GM23248 (cell line): Measurements from ENCODE around the gene CAMK2D.

Experiments
- EZH2 ChIP-seq: fragments of 200-600 bp; sonication (generic); IDR thresholded peaks from 2 replicates; pipeline ENCODE4 v1.6.1; 2018; ENCODE audit warnings: antibody characterized with exemption, mild to moderate bottlenecking; ENCODE audit not compliant: insufficient read depth, poor library complexity, severe bottlenecking
- EZH2phosphoT487 ChIP-seq: fragments of 200-600 bp; sonication (generic); IDR thresholded peaks from 2 replicates; pipeline ENCODE4 v1.6.1; 2018; ENCODE audit warnings: antibody characterized with exemption, moderate library complexity, mild to moderate bottlenecking, low read depth; ENCODE audit not compliant: insufficient read depth

DNA sequence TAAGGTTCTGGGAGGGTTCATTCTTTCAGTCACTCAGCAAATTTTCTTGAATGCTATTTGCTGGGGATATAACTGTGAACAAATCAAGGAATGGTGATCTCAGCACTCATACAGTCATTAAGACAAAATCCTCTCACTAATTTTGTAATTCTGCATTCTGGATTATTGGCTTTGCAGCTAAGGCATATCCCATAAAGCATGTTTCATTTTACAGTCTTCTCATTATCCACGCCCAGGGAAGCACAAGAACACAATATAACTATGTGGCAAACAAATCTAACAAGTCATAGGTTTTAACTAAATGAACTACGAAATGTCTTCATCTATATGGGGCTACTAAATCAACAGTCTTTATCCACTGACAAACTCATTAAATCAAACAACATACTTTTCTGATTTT is 139.9 kb downstream of the CAMK2D start:
- TF ChIP-seq EZH2 (no peak), EZH2phosphoT487 (no peak)
